Bronchial epithelial cell (primary cell): ENCODE data around the gene SH3BGRL. TPM values are rescaled to one million over a fixed set of nuclear protein-coding genes. Genes with fewer than 3 reads are reported as not detected.
A peak's percentile ranks its signal among the peaks of the same experiment; 100 is the strongest.

Experiments
- DNase-seq: peaks from one replicate; pipeline ENCODE4 v3.0.0-alpha.2; 2010; ENCODE audit warnings: low read depth
- FAIRE-seq: peaks from 2 replicates; lab custom pipeline; 2011; peaks lifted over from hg19 to GRCh38; lab: Jason Lieb, UNC
- H3K27me3 ChIP-seq: 2 replicates; pipeline ENCODE4 v1.5.1; 2011; ENCODE audit warnings: low read length; ENCODE audit not compliant: control insufficient read depth, insufficient read depth
- H3K36me3 ChIP-seq: 2 replicates; pipeline ENCODE4 v1.5.1; 2011; ENCODE audit warnings: low read length; ENCODE audit not compliant: control insufficient read depth, insufficient read depth
- H3K4me3 ChIP-seq: 2 replicates; pipeline ENCODE4 v1.5.1; 2011; ENCODE audit warnings: mild to moderate bottlenecking, low read depth, low read length, control low read depth
- CTCF ChIP-seq: IDR thresholded peaks from 2 replicates; pipeline ENCODE4 v1.5.1; 2011; ENCODE audit warnings: mild to moderate bottlenecking, moderate library complexity, low read length, control low read depth, inconsistent platforms; ENCODE audit not compliant: insufficient read depth, severe bottlenecking
- total RNA-seq: library from RNA; depleted of rRNA; stranded (reverse); fragments of >200 nt; gene quantifications from 2 replicates; pipeline ENCODE4 v1.2.1, GENCODE V29; 2014

The SH3BGRL gene
- 7.9 and 17.2 TPM in 2 replicates for total RNA-seq

- FAIRE-seq (no peak), DNase-seq (peak; percentile 72)
- Histone ChIP-seq H3K36me3 (no peaks in the 10 kb centered on the region), H3K4me3 (peak within 1 kb of the TSS; percentile 59), H3K27me3 (no peaks in the 10 kb centered on the region)
- no peak for TF ChIP-seq CTCF
Observed at GRCh38 chrX:81201671-81202455, at the start of gene SH3BGRL, which contains the start of gene HMGN5. Gene SH3BGRL, plus strand, starts transcription at chrX:81202102. Its CDS starts 99 bp downstream, at chrX:81202201. Gene HMGN5, minus strand, starts transcription at chrX:81201913. Its CDS starts 80,364 bp downstream, at chrX:81121549.

DNA sequence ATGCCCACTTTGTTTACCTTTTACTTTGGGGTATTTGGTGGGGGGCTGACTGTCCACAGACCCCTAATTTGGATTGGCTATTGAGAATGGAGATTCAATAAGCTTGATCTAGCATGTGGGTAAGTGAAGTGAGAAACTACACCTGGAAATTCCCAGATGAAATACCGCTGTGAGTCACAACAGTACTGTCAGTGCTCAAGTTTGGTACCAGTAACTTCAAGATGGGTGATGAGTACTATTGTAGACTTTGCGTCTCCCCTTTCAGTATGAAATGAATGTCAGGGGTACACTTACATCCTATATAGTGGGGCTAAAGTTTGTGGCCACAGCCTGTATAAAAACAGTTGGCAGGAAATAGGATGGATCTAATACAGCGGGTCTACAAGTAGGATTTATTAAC, 33.5 kb upstream of the SH3BGRL start:
- Histone ChIP-seq H3K4me3 (no peak overlapping the region), H3K27me3 (no peaks in the 10 kb centered on the region), H3K36me3 (no peaks in the 10 kb centered on the region)
- TF ChIP-seq CTCF: no peak
- DNase-seq: no peak
- no peak for FAIRE-seq

DNA sequence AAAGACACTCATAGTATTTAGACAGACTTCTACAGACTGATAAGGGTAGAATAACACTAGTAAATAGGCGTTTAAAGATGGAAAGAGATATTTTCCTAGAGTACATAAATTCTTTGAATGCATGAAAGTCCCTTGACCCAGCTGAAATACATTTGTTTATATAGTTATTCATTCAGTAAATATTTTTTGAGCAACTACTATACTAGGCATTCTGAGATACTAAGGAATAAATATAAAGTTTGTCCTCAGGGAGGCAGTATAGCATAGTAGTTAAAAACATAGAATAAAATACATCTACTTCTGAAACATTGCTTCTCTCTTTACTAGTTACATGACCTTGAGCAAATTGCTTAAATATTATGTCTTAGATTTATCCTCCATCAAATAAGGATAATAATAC, 27.6 kb upstream of the SH3BGRL start:
- FAIRE-seq (no peak), DNase-seq (peak; percentile 39)
- Histone ChIP-seq H3K4me3 (no peak overlapping the region), H3K36me3 (no peaks in the 10 kb centered on the region), H3K27me3 (no peaks in the 10 kb centered on the region)
- TF ChIP-seq CTCF: no peak

DNA sequence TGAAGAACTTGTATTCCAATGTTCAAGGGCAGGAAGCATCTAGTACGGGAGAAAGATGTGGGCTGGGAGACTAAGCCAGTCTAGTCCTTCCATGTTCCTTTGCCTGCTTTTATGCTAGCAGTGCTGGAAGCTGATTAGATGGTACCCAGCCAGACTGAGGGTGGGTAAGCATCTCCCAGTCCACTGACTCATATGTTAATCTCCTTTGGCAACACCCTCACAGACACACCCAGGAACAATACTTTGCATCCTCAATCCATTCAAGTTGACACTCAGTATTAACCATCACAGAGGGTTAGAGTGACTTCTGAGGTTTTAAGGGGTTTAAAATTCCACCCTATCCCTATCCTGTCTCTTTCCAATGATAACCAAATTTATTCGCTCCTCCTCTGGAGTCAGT, 6.6 kb upstream of the SH3BGRL start:
- Histone ChIP-seq H3K27me3 (no peaks in the 10 kb centered on the region), H3K4me3 (no peak overlapping the region), H3K36me3 (no peaks in the 10 kb centered on the region)
- no peak for FAIRE-seq
- no peak for DNase-seq
- TF ChIP-seq CTCF: no peak

DNA sequence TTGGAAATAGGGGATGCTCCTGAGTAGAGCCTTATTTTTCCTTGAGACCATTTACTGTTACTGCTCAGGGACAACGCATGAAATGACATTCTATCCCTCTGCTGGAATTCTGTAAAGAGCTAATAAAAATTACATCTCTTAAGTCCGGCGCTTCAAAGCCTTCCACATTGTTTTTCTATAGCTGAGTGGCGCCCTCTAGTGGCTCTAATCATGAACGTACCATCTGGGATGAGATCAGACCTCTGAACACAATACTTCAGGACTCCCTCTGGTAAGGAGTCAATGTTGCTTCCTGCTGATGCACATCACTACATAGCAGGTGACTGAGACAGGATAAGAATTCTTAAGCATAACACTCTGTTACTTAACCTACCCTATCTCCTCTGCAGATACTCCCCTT, 6.2 kb upstream of the SH3BGRL start:
- Histone ChIP-seq H3K36me3 (no peaks in the 10 kb centered on the region), H3K4me3 (no peak overlapping the region), H3K27me3 (no peaks in the 10 kb centered on the region)
- peak; percentile 52 for TF ChIP-seq CTCF
- FAIRE-seq (no peak), DNase-seq (peak; percentile 43)
